HEK293 (cell line): ENCODE results near the gene CCDC158.

ENCODE experiments used
- CTCF ChIA-PET: fragments of 350-600 bp; formaldehyde crosslinking; extraction: SDS; loops from one replicate; lab custom pipeline; 2021; ENCODE audit warnings: antibody characterized with exemption; lab: Yijun Ruan, JAX
- POLR2A ChIA-PET: fragments of 300-600 bp; formaldehyde crosslinking; extraction: SDS; loops from one replicate; lab custom pipeline; 2020; ENCODE audit warnings: antibody characterized with exemption, inconsistent platforms; lab: Yijun Ruan, JAX
- H3K27ac ChIP-seq: fragments of 200-500 bp; sonication (Bioruptor generic); 2 replicates; pipeline ENCODE4 v1.5.1; 2014; ENCODE audit warnings: low read depth, low read length, control low read depth, inconsistent platforms; ENCODE audit errors: extremely low read depth
- H3K36me3 ChIP-seq, 2 experiments: fragments of 200-500 bp in 1 of 2; sonication (Bioruptor generic) in 1 of 2; 1 replicate in 1 of 2; 2 replicates in 1 of 2; pipeline ENCODE4 v1.5.1; 2014 to 2017; ENCODE audit warnings: inconsistent platforms in 2 of 2, low read length in 2 of 2; ENCODE audit not compliant: control insufficient read depth in 2 of 2, insufficient read depth in 1 of 2
- H3K4me1 ChIP-seq: fragments of 200-500 bp; sonication (Bioruptor generic); 2 replicates; pipeline ENCODE4 v1.5.1; 2014; ENCODE audit warnings: mild to moderate bottlenecking, low read length, inconsistent platforms; ENCODE audit not compliant: control insufficient read depth, insufficient read depth
- H3K4me3 ChIP-seq: 2 replicates; pipeline ENCODE4 v1.5.1; 2011; ENCODE audit warnings: low read depth, mild to moderate bottlenecking, control low read depth, low read length, moderate library complexity
- H3K9me3 ChIP-seq: fragments of 200-500 bp; sonication (Bioruptor generic); 2 replicates; pipeline ENCODE4 v1.5.1; 2014; ENCODE audit warnings: low read depth, low read length, inconsistent platforms; ENCODE audit not compliant: control insufficient read depth, insufficient read depth
- KLF7 ChIP-seq: fragments of 450-650 bp; formaldehyde crosslinking; IDR thresholded peaks from 2 replicates; pipeline ENCODE4 v1.5.1; 2016; ENCODE audit warnings: missing biosample characterization, missing genetic modification characterization, borderline replicate concordance
- KLF8 ChIP-seq: fragments of 450-650 bp; formaldehyde crosslinking; IDR thresholded peaks from 2 replicates; pipeline ENCODE4 v1.5.1; 2016; ENCODE audit warnings: missing biosample characterization, missing genetic modification characterization
- KLF9 ChIP-seq: fragments of 450-650 bp; formaldehyde crosslinking; IDR thresholded peaks from 2 replicates; pipeline ENCODE4 v1.5.1; 2016; ENCODE audit warnings: missing biosample characterization, missing genetic modification characterization, low read depth
- MZF1 ChIP-seq: fragments of 450-650 bp; formaldehyde crosslinking; IDR thresholded peaks from 2 replicates; pipeline ENCODE4 v1.5.1; 2017; ENCODE audit warnings: missing biosample characterization, missing genetic modification characterization, borderline replicate concordance
- RBAK ChIP-seq: fragments of 450-650 bp; formaldehyde crosslinking; IDR thresholded peaks from 2 replicates; pipeline ENCODE4 v1.5.1; 2016; ENCODE audit warnings: missing biosample characterization, missing genetic modification characterization
- REST ChIP-seq: fragments of 450-650 bp; formaldehyde crosslinking; IDR thresholded peaks from 2 replicates; pipeline ENCODE4 v1.5.1; 2016; ENCODE audit warnings: missing biosample characterization, missing genetic modification characterization
- SETDB1 ChIP-seq: IDR thresholded peaks from one replicate; pipeline ENCODE4 v1.6.1; 2017; ENCODE audit warnings: mild to moderate bottlenecking, low read length, moderate library complexity, mixed read lengths; ENCODE audit not compliant: insufficient read length
- TCF7L2 ChIP-seq: IDR thresholded peaks from 2 replicates; pipeline ENCODE4 v1.6.1; 2011; ENCODE audit warnings: low read depth, mild to moderate bottlenecking, inconsistent platforms, low read length, moderate library complexity, borderline replicate concordance
- ZNF140 ChIP-seq: fragments of 450-650 bp; formaldehyde crosslinking; IDR thresholded peaks from 2 replicates; pipeline ENCODE4 v1.5.1; 2016; ENCODE audit warnings: missing biosample characterization, missing genetic modification characterization
- ZNF146 ChIP-seq: fragments of 450-650 bp; formaldehyde crosslinking; IDR thresholded peaks from 2 replicates; pipeline ENCODE4 v1.5.1; 2016; ENCODE audit warnings: missing biosample characterization, missing genetic modification characterization
- ZNF155 ChIP-seq: fragments of 450-650 bp; formaldehyde crosslinking; IDR thresholded peaks from 2 replicates; pipeline ENCODE4 v1.5.1; 2016; ENCODE audit warnings: missing biosample characterization, missing genetic modification characterization
- ZNF202 ChIP-seq: fragments of 450-650 bp; formaldehyde crosslinking; IDR thresholded peaks from 2 replicates; pipeline ENCODE4 v1.5.1; 2016; ENCODE audit warnings: missing biosample characterization, missing genetic modification characterization, borderline replicate concordance
- ZNF280D ChIP-seq: fragments of 450-650 bp; formaldehyde crosslinking; IDR thresholded peaks from 2 replicates; pipeline ENCODE4 v1.5.1; 2016; ENCODE audit warnings: missing biosample characterization, missing genetic modification characterization
- ZNF37A ChIP-seq: fragments of 450-650 bp; IDR thresholded peaks from 2 replicates; pipeline ENCODE4 v1.5.1; 2018; ENCODE audit warnings: missing biosample characterization, missing genetic modification characterization
- ZNF48 ChIP-seq: fragments of 450-650 bp; formaldehyde crosslinking; IDR thresholded peaks from 2 replicates; pipeline ENCODE4 v1.5.1; 2016; ENCODE audit warnings: missing biosample characterization, missing genetic modification characterization
- ZNF488 ChIP-seq: fragments of 450-650 bp; formaldehyde crosslinking; IDR thresholded peaks from 2 replicates; pipeline ENCODE4 v1.5.1; 2016; ENCODE audit warnings: missing biosample characterization, missing genetic modification characterization
- ZNF521 ChIP-seq: fragments of 450-650 bp; formaldehyde crosslinking; IDR thresholded peaks from 2 replicates; pipeline ENCODE4 v1.5.1; 2017; ENCODE audit warnings: missing biosample characterization, mild to moderate bottlenecking, missing genetic modification characterization
- ZNF571 ChIP-seq: fragments of 450-650 bp; formaldehyde crosslinking; IDR thresholded peaks from 2 replicates; pipeline ENCODE4 v1.5.0; 2017; ENCODE audit warnings: missing biosample characterization, missing genetic modification characterization
- ZNF580 ChIP-seq: fragments of 450-650 bp; formaldehyde crosslinking; IDR thresholded peaks from 2 replicates; pipeline ENCODE4 v1.5.1; 2016; ENCODE audit warnings: missing biosample characterization, missing genetic modification characterization
- ZNF585B ChIP-seq: fragments of 450-650 bp; formaldehyde crosslinking; IDR thresholded peaks from 2 replicates; pipeline ENCODE4 v1.5.1; 2016; ENCODE audit warnings: missing biosample characterization, missing genetic modification characterization
- ZNF626 ChIP-seq: fragments of 450-650 bp; sonication (Bioruptor Pico); formaldehyde crosslinking; IDR thresholded peaks from 2 replicates; pipeline ENCODE4 v1.5.1; 2018; ENCODE audit warnings: missing biosample characterization, missing genetic modification characterization, inconsistent platforms
- ZNF747 ChIP-seq: fragments of 450-650 bp; formaldehyde crosslinking; IDR thresholded peaks from 2 replicates; pipeline ENCODE4 v1.5.1; 2016; ENCODE audit warnings: missing biosample characterization, missing genetic modification characterization
- ZNF777 ChIP-seq: fragments of 450-650 bp; formaldehyde crosslinking; IDR thresholded peaks from 2 replicates; pipeline ENCODE4 v1.5.1; 2017; ENCODE audit warnings: missing biosample characterization, missing genetic modification characterization, borderline replicate concordance
- ZNF837 ChIP-seq: fragments of 450-650 bp; formaldehyde crosslinking; IDR thresholded peaks from 2 replicates; pipeline ENCODE4 v1.5.1; 2016; ENCODE audit warnings: missing biosample characterization, missing genetic modification characterization
- ZNF843 ChIP-seq: fragments of 450-650 bp; formaldehyde crosslinking; IDR thresholded peaks from 2 replicates; pipeline ENCODE4 v1.5.1; 2016; ENCODE audit warnings: missing biosample characterization, missing genetic modification characterization
- ZSCAN16 ChIP-seq: fragments of 450-650 bp; formaldehyde crosslinking; IDR thresholded peaks from 2 replicates; pipeline ENCODE4 v1.5.1; 2016; ENCODE audit warnings: missing biosample characterization, missing genetic modification characterization

CCDC158 gene

GRCh38 chr4:76449362-76449767 is 28.4 kb upstream of the CCDC158 start:
- Histone ChIP-seq H3K9me3 (no peaks in the 10 kb centered on the region), H3K4me3 (no peak overlapping the region), H3K27ac (no peak overlapping the region), H3K4me1 (no peaks in the 10 kb centered on the region), H3K36me3 (no peaks in the 10 kb centered on the region)
- ChIA-PET CTCF (interaction anchor here (0.6 kb wide), 1 partner anchor 9 kb away, joined by 4 read pairs; no protein-coding TSS in a partner anchor), POLR2A (no interaction called here)
- TF ChIP-seq ZNF140 (tag by site-specific recombination): no peak
- no peak for TF ChIP-seq ZNF626 (tag by site-specific recombination)
- no peak for TF ChIP-seq ZNF146 (tag by site-specific recombination)

- no peaks in the 10 kb centered on the region for H3K9me3 ChIP-seq
- no peaks in the 10 kb centered on the region for H3K4me1 ChIP-seq
- TF ChIP-seq ZNF777 (tag by site-specific recombination) (no peak), MZF1 (tag by site-specific recombination) (no peak), ZNF280D (tag by site-specific recombination) (no peak), KLF9 (tag by site-specific recombination) (no peak), ZNF837 (tag by site-specific recombination) (no peak), ZNF48 (tag by site-specific recombination) (no peak), ZNF202 (tag by site-specific recombination) (no peak), ZNF843 (tag by site-specific recombination) (no peak), ZNF37A (tag by site-specific recombination) (no peak), TCF7L2 (no peak), SETDB1 (no peak), ZNF571 (tag by site-specific recombination) (no peak), ZNF580 (tag by site-specific recombination) (no peak)
- ChIA-PET CTCF (interaction anchor here (0.9 kb wide), 2 partner anchors 17 to 269 kb away, joined by 3 read pairs; no protein-coding TSS in a partner anchor), POLR2A (interaction anchor here (0.6 kb wide), 1 partner anchor 10 kb away, joined by 3 read pairs; no protein-coding TSS in a partner anchor)
- no peaks in the 10 kb centered on the region for H3K36me3 ChIP-seq
- H3K4me3 ChIP-seq: no peak overlapping the region
- no peak overlapping the region for H3K27ac ChIP-seq
These were observed 27.3 kb upstream of the CCDC158 start for GRCh38 chr4:76448211-76448610.

GRCh38 chr4:76447393-76447851 is 26.5 kb upstream of the CCDC158 start:
- POLR2A ChIA-PET: interaction anchor here (1.5 kb wide), 1 partner anchor 503 kb away, joined by 3 read pairs; no protein-coding TSS in a partner anchor
- CTCF ChIA-PET: interaction anchor here (0.6 to 1.0 kb wide), 4 partner anchors 58 to 360 kb away, joined by 3 to 5 read pairs (median 4); no protein-coding TSS in a partner anchor
- H3K36me3 ChIP-seq: no peaks in the 10 kb centered on the region
- TF ChIP-seq REST (tag by site-specific recombination) (no peak), ZNF155 (tag by site-specific recombination) (no peak), ZNF843 (tag by site-specific recombination) (no peak), KLF7 (tag by site-specific recombination) (no peak), ZSCAN16 (no peak), ZNF747 (tag by site-specific recombination) (no peak), ZNF488 (tag by site-specific recombination) (no peak), ZNF585B (no peak), ZNF521 (tag by site-specific recombination) (no peak), KLF8 (tag by site-specific recombination) (no peak), RBAK (tag by site-specific recombination) (no peak)

More at GRCh38 chr4:76447393-76447851, 26.5 kb upstream of the CCDC158 start:
- Histone ChIP-seq H3K4me3 (no peak overlapping the region), H3K27ac (no peak overlapping the region), H3K4me1 (no peaks in the 10 kb centered on the region), H3K9me3 (no peaks in the 10 kb centered on the region)
